Aorta (tissue), 5 donors: Measurements from ENCODE around the gene GRM7. TPM values are rescaled to one million over a fixed set of nuclear protein-coding genes. Genes with fewer than 3 reads are reported as not detected.

ENCODE experiments used
- ATAC-seq: fragments of 200-7000 bp; cut with Tn5 transposase; one replicate; pipeline ENCODE4 v1.9.1; 2022; ENCODE audit warnings: moderate library complexity; ENCODE audit not compliant: low FRiP score
- DNase-seq, 2 donors: peaks; one replicate each; pipeline ENCODE4 v3.0.0-alpha.2; 2020
- H3K27ac ChIP-seq, 2 donors: one replicate each; pipeline ENCODE4 v1.5.1; 2013; ENCODE audit warnings: low read length in 2 of 2, mild to moderate bottlenecking in 2 of 2, moderate library complexity in 2 of 2, control low read depth in 1 of 2, inconsistent platforms in 1 of 2, low read depth in 1 of 2
- H3K27me3 ChIP-seq, 2 donors: one replicate each; pipeline ENCODE4 v1.6.1; 2013; ENCODE audit warnings: control low read depth in 1 of 2, low read length in 1 of 2, mild to moderate bottlenecking in 1 of 2, moderate library complexity in 1 of 2; ENCODE audit not compliant: insufficient read depth in 2 of 2, control insufficient read depth in 1 of 2
- H3K36me3 ChIP-seq, 2 donors: one replicate each; pipeline ENCODE4 v1.6.1; 2013; ENCODE audit warnings: control low read depth in 1 of 2, low read length in 1 of 2, mild to moderate bottlenecking in 1 of 2; ENCODE audit not compliant: insufficient read depth in 2 of 2, control insufficient read depth in 1 of 2
- H3K4me1 ChIP-seq, 2 donors: one replicate each; pipeline ENCODE4 v1.6.1; 2013; ENCODE audit warnings: low read length in 2 of 2, control low read depth in 1 of 2, mild to moderate bottlenecking in 1 of 2, moderate library complexity in 1 of 2; ENCODE audit not compliant: insufficient read depth in 2 of 2, control insufficient read depth in 1 of 2
- H3K4me3 ChIP-seq, 2 donors: one replicate each; pipeline ENCODE4 v1.5.1; 2013; ENCODE audit warnings: low read length in 2 of 2, control low read depth in 1 of 2, mild to moderate bottlenecking in 1 of 2
- H3K9me3 ChIP-seq: one replicate; pipeline ENCODE4 v1.6.1; 2013; ENCODE audit warnings: mild to moderate bottlenecking, low read length; ENCODE audit not compliant: control insufficient read depth
- WGBS, 2 donors: extraction: QIAGEN DNeasy Blood & Tissue Kit; methylation state at CpG; one replicate each; pipeline ENCODE4 v1.1.7; 2013; 5-methylcytosine and 5-hydroxymethylcytosine counted together
- intact Hi-C, 2 donors: fragments of 100-400 bp; cut with DNase I; formaldehyde crosslinking; loops; one replicate each; pipeline versions ENCODE4 v1.14.2 to v1.15.0; 2022
- polyA plus RNA-seq, 2 donors: library from polyadenylated mRNA; stranded (reverse); fragments of 200-250 nt; gene quantifications; one replicate each; pipeline ENCODE4 v1.2.3, GENCODE V29; 2013
- total RNA-seq, 2 donors: library from RNA; stranded (reverse); fragmentation: NEBNext Ultra II Directional; extraction: Animal tissue kit (Norgen Biotek cat#: 25700); gene quantifications; one replicate each; pipeline ENCODE4 v1.2.1, GENCODE V29; 2021
- donor health status: healthy with polysubstance abuse.
- donor health status: Bipolar disorder and iron deficiency.
- donor health status: DM: no; HTN: no; CAD: no.
- donor health status: DM: no; HTN: no; CAD: no.
- donor health status: DM: yes; HTN: yes; CAD: no.

The GRM7 gene
- total and polyA plus RNA-seq, 4 donors: 0.10 to 2.5 (median 0.50) TPM

DNA sequence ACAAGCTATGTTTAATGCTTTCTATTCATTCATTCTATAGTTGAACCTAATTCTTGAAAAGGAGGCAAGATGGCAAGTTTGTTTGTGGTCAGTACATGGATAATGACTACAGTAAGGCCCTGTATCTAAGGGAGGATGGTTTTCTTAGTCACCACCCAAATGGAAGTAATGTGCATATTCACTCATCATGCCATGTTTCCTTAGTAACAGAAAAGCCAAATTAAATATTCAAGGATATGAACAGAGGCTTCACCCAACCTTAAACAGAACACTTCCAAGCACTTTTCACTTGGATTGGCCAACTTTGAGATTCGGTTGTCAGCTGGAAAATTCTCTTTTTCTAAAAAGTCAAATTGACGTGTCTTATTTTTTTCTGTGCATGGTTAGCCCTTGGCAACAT lies 835.4 kb downstream of the GRM7 start:
- Histone ChIP-seq H3K36me3 (no peaks in the 10 kb centered on the region), H3K4me3 (no peak overlapping the region), H3K27me3 (no peaks in the 10 kb centered on the region), H3K9me3 (no peaks in the 10 kb centered on the region), H3K4me1 (no peaks in the 10 kb centered on the region), H3K27ac (no peak overlapping the region)
- ATAC-seq (no peak), DNase-seq (no peak)
- intact Hi-C loops: no loop called here
- 89 to 91% methylated on average over 2 of the region's 2 CpGs for WGBS, 2 donors

DNA sequence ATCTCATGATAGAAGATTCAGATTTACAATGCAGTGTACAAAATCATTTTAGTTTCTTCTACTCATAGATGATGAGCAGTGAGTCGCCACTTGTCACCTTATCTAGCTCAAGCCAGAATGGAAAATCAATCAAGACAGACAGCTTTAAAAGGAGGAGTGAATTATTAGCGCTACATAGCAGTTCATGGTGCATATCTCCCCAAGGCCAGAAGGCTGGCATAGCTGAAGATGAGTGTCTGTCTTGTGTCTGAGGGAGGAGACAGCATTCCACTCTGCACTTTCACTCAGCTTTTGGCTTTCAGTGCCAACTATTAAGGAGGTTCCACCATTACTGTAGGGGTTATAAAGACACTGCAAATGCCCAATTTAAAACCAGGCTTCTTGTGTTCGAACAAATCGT lies 836.6 kb downstream of the GRM7 start:
- H3K27me3 ChIP-seq: no peaks in the 10 kb centered on the region
- no peak overlapping the region for H3K4me3 ChIP-seq
- no peak overlapping the region for H3K27ac ChIP-seq
- WGBS, 2 donors: 91 to 92% methylated on average over 4 of the region's 4 CpGs
- ATAC-seq: no peak
- no peaks in the 10 kb centered on the region for H3K36me3 ChIP-seq
- no peaks in the 10 kb centered on the region for H3K4me1 ChIP-seq
- no peak for DNase-seq
- intact Hi-C loops: no loop called here
- H3K9me3 ChIP-seq: no peaks in the 10 kb centered on the region

DNA sequence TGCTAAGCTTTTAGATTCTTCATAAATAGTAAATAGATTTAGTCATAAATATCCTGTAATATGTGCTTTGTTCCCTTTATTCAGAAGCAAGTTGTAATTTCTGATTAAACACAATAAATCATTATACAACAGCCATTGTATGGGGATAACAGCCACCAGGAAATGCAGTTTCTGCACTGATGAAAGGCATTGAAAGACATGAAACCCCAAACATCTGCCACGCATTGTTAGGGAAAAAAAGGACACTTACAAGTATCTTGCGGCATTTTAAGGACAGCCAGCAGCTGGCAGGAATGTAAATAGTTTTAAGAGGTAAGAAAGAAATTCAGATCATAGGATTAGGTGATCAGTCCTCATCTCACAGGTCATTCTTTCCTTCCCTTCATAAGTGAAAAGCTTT lies 839.6 kb downstream of the GRM7 start:
- DNase-seq (no peak), ATAC-seq (no peak)
- no peaks in the 10 kb centered on the region for H3K36me3 ChIP-seq
- H3K27ac ChIP-seq: no peak overlapping the region
- intact Hi-C loops: no loop called here
- no peaks in the 10 kb centered on the region for H3K4me1 ChIP-seq
- H3K4me3 ChIP-seq: no peak overlapping the region
- 95 to 96% methylated on average over 2 of the region's 2 CpGs for WGBS, 2 donors
- no peaks in the 10 kb centered on the region for H3K27me3 ChIP-seq
- H3K9me3 ChIP-seq: no peaks in the 10 kb centered on the region

DNA sequence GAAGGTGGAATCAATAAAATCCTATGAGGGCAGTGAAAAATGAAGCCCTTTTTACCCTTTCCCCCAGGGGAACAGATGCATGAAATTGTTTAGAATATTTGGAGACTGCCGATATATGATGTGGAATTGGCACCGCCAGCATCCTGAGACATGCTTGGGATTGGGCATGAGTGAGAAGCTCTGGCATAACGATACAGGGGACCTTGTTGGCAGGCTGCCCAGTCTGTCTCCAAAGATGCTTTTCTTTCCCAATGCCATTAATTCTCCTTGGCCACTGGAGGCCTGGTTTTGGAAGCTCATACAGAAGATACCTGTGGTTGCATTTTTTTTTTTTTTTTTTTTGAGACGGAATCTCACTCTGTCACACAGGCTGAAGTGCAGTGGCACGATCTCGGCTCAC lies 840.1 kb downstream of the GRM7 start:
- Histone ChIP-seq H3K36me3 (no peaks in the 10 kb centered on the region), H3K27me3 (no peaks in the 10 kb centered on the region), H3K9me3 (no peaks in the 10 kb centered on the region), H3K4me3 (no peak overlapping the region), H3K27ac (no peak overlapping the region), H3K4me1 (no peaks in the 10 kb centered on the region)
- intact Hi-C loops: no loop called here
- ATAC-seq (no peak), DNase-seq (no peak)
- 65 to 77% methylated on average over 6 of the region's 6 CpGs for WGBS, 2 donors

- no peak overlapping the region for H3K4me3 ChIP-seq
- no peaks in the 10 kb centered on the region for H3K4me1 ChIP-seq
- no peaks in the 10 kb centered on the region for H3K27me3 ChIP-seq
- H3K9me3 ChIP-seq: peaks cover 1% of the 10 kb centered on the region
- H3K36me3 ChIP-seq: no peaks in the 10 kb centered on the region
- intact Hi-C loops: no loop called here
- ATAC-seq (no peak), DNase-seq (no peak)
- no peak overlapping the region for H3K27ac ChIP-seq
- WGBS, 2 donors: 69 to 72% methylated on average over 3 of the region's 3 CpGs
These were observed 846.3 kb downstream of the GRM7 start for GRCh38 chr3:7707187-7707586.

- Histone ChIP-seq H3K4me1 (no peaks in the 10 kb centered on the region), H3K4me3 (no peak overlapping the region), H3K27me3 (no peaks in the 10 kb centered on the region), H3K36me3 (no peaks in the 10 kb centered on the region), H3K27ac (no peak overlapping the region), H3K9me3 (peaks cover 1% of the 10 kb centered on the region)
- ATAC-seq: no peak
- intact Hi-C loops: no loop called here
- DNase-seq: no peak
- WGBS, 2 donors: 67 to 70% methylated on average over 5 of the region's 5 CpGs
These were observed 848.6 kb downstream of the GRM7 start for GRCh38 chr3:7709376-7710082.

DNA sequence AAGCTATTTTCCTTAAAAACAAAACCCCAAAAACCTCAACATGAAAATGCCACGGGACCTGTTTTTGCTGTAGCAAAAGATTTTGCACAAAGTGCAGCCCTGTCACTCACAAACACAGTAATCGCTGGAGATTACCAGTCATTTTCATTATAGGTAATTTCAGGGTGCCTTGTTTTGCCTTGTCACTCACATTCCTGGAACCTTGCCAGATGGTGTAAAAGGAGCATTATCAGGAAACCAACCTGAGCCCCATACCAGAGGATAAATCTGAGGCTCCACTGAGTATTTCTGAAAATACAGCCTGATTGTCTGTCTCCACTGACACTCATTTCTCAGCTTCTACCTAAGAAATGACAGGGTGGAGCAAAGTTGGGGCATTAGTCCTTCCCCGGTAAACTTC lies 849.4 kb downstream of the GRM7 start:
- WGBS, 2 donors: 75 to 84% methylated on average over 3 of the region's 3 CpGs
- no peak overlapping the region for H3K4me3 ChIP-seq
- no peaks in the 10 kb centered on the region for H3K27me3 ChIP-seq
- no peak overlapping the region for H3K27ac ChIP-seq
- intact Hi-C loops: no loop called here
- no peaks in the 10 kb centered on the region for H3K36me3 ChIP-seq
- no peak for DNase-seq
- no peaks in the 10 kb centered on the region for H3K4me1 ChIP-seq
- ATAC-seq: no peak
- peaks cover 1% of the 10 kb centered on the region for H3K9me3 ChIP-seq

DNA sequence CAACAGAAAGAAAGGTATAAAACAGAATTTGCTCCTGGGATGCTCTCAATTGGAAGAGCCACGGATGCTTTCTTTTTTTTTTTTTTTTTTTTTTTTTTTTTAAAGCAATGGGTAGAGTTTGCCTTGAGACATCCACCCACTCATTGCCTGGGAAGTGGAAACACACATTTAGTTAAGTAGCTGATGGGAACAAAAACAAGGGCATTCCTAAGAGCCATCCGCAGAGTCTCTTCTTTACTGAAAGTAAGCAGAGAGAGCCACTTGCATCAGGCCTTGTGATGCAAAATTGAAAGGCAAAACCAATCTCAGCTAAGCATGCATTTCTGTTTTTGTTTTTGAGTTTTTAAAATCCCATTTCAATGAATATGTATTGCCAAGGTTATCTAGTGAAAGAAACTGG lies 852.8 kb downstream of the GRM7 start:
- Histone ChIP-seq H3K4me1 (no peaks in the 10 kb centered on the region), H3K36me3 (no peaks in the 10 kb centered on the region), H3K27me3 (no peaks in the 10 kb centered on the region), H3K27ac (no peak overlapping the region), H3K4me3 (no peak overlapping the region), H3K9me3 (peaks cover 1% of the 10 kb centered on the region)
- DNase-seq: no peak
- no peak for ATAC-seq
- intact Hi-C loops: no loop called here
- 95 to 100% methylated on average over 2 of the region's 2 CpGs for WGBS, 2 donors

DNA sequence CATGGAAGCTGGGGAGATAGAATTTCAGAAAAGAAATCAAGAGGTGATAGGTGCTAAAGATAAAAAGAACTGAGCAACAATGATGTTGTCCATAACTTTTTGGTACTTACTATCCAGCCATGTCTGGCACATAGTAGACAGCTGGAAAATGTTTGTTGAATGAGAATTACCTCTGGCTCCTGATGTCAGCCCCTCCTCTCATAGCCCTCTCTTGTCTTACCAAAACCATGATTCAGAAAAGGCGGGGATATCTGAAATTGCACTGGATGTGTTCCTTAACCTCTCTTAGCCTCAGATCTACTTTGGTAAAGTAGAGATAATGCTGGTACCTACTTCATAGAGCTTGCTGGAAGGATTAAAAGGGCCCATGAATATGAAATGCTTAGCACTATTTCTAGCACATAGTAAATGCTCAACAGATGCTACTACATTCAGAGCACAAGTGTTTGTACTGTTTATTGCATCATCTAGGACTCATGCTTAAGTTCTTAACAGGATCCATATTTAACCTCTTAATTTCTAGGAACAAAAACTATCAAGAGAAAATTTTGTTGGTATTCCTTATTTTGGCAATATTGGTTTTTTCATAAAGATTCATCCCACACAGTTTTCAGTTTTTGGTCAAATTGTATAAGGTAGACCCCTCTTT lies 859.9 kb downstream of the GRM7 start:
- no peak for ATAC-seq
- H3K27ac ChIP-seq: no peak overlapping the region
- H3K4me1 ChIP-seq: no peaks in the 10 kb centered on the region
- H3K9me3 ChIP-seq: no peaks in the 10 kb centered on the region
- no peaks in the 10 kb centered on the region for H3K27me3 ChIP-seq
- DNase-seq: no peak
- intact Hi-C loops: no loop called here
- H3K4me3 ChIP-seq: no peak overlapping the region
- no peaks in the 10 kb centered on the region for H3K36me3 ChIP-seq
- WGBS, 2 donors: 86% methylated on average over 1 of the region's 1 CpG
